GM18505 (cell line): ENCODE results near the gene TRIAP1.

ENCODE experiments used
- ATAC-seq: cut with Tn5 transposase; IDR thresholded peaks from one replicate; pipeline ENCODE4 v1.9.1; 2021; ENCODE audit not compliant: unreplicated experiment
- POLR2A ChIP-seq: IDR thresholded peaks from 4 replicates; pipeline ENCODE4 v1.6.1; 2011; ENCODE audit warnings: borderline replicate concordance; ENCODE audit not compliant: insufficient read depth, insufficient read length; ENCODE audit errors: extremely low read depth

Gene TRIAP1

DNA sequence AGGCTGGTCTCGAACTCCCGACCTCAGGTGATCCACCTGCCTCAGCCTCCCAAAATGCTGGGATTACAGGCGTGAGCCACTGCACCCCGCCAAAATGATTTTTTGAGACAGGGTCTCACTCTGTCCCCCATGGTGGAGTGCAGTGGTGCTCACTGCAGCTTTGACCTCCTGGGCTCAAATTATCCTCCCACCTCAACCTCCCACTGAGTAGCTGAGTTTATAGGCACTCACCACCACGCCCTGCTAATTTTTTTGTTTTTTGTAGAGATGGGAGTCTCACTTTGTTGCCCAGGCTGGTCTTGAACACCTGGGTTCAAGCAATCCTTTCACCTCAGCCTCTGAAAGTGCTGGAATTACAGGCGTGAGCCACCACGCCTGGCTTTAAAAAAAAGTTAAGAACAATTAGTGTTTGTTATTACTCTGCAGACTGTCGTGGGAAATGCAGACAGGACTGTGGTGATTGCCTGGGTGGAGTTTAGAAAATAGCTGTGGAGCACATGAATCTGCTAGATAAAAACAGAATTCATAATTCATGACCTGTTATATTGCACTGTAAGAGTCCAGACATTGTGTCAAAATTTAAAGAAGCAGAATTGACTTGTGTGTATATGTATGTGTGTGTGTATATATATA is 17.5 kb downstream of the TRIAP1 start:
- no peak for ATAC-seq
- TF ChIP-seq POLR2A = no peak

DNA sequence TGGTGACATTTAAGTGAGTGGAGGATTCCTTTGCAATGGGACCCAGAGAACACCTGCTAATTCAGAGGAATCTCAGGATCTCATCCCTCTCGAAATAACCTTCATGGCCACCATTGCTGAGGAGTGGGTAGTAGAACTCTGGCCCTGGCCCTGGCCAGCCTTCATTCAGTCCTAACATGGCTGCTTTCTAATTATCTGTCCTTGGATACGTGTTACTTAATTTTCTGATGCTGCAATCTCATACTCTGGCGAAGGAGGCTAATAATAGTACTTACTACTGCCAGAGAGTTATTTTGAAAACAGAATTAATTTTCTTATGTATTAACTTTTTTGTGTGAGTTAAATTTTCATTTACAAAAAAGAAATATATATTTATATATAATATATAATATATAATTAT is 20.4 kb downstream of the TRIAP1 start:
- ATAC-seq = no peak
- TF ChIP-seq POLR2A = no peak

DNA sequence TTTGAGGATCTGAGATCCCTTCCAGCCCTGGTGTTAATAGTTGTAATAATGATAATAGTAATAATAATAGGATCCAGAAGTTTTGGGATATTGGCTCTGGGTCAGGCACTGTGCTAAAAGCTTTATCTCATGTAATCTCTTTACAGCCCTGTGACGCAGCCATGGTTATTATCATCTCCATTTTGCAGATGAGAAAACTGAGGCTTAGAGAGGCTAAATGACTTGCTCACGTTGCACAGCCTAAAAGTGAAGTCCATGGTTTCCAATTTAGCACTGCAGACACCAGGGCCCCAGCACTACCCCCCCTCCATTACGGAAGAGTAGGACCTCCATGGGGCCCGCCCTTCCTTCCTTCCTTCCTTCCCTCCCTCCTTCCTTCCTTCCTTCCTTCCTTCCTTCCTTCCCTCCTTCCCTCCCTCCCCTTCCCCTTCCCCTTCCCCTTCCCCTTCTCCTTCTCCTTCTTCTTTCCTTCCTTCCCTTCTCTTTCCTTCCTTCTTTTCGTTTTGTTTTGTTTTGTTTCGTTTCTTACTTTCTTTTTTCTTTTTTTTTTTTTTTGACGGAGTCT is 23.2 kb downstream of the TRIAP1 start:
- no peak for TF ChIP-seq POLR2A
- no peak for ATAC-seq

DNA sequence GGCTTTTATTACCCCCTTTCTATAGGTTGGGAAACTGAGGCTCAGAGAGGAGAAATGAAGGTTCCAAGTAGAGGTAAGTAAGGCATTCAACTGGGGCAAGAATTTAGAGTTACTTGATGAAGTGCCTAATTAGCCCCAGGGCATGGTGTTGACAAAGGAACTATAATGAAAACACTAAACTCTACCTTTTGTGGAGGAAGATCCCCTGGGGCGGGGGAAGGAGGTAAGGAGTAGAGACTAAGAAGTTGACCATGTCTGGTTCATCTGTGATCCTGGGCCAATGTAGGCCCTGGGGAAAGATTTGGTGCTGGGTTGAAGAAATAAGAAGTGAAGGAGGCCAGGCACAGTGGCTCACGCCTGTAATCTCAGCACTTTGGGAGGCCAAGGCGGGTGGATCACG is 24.5 kb downstream of the TRIAP1 start:
- TF ChIP-seq POLR2A = no peak
- no peak for ATAC-seq

DNA sequence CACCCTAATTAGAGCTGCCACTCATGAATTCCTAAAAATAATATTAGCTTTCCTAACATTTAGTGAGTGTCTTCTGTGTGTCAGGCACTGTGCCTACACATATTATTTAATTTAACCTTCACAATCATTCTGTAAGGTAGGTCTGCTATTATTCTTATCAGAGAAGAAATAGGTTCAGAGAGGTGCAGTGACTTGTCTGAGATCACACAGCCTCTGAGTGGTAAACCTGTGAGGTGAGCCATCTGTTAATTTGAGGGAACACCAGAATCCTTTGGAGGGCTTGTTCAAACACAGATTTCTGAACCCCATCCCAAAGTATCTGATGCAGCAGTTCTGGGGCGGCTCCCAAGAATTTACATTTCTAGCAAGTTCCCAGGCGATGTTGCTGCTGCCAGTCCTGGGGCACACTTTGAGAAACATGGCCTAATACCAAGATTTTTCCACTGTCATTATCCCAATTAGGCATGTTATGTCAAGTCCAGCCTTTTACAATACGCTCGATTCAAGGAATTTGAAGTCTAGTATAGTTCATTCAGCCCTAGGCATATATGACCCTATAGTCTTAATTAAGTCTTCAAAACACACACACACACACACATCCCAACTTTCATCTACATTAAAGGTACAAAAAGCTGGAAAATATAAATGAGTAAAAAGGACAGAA is 28.1 kb downstream of the TRIAP1 start:
- TF ChIP-seq POLR2A = no peak
- no peak for ATAC-seq

DNA sequence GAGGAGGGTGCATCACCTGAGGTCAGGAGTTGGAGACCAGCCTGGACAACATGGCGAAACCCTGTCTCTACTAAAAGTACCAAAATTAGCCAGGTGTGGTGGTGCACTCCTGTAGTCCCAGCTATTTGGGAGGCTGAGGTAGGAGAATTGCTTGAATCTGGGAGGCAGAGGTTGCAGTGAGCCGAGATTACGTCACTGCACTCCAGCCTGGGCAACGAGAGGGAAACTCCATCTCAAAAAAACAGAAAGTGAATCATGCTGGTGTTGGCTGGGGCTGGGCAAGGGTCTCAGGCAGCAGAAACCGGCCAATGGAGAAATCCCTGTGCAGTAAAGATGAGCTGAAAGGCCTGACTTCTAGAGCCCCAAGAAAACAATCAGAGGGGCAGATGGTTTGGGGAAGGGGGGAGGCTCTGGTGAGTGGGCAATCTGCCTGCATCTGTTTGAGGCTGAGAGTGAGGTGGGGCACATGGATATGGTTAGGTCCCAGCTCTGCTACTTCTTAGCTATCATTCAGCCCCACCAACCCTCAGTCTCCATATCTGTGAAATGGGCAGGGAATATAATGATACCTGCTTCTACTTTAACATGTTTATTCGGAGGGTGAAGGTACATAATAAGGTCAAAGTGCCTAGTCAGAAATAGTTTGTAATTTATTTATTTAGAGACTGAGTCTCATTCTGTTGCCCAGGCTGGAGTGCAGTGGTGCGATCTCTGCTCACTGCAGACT is 29.5 kb downstream of the TRIAP1 start:
- TF ChIP-seq POLR2A = no peak
- ATAC-seq = no peak

DNA sequence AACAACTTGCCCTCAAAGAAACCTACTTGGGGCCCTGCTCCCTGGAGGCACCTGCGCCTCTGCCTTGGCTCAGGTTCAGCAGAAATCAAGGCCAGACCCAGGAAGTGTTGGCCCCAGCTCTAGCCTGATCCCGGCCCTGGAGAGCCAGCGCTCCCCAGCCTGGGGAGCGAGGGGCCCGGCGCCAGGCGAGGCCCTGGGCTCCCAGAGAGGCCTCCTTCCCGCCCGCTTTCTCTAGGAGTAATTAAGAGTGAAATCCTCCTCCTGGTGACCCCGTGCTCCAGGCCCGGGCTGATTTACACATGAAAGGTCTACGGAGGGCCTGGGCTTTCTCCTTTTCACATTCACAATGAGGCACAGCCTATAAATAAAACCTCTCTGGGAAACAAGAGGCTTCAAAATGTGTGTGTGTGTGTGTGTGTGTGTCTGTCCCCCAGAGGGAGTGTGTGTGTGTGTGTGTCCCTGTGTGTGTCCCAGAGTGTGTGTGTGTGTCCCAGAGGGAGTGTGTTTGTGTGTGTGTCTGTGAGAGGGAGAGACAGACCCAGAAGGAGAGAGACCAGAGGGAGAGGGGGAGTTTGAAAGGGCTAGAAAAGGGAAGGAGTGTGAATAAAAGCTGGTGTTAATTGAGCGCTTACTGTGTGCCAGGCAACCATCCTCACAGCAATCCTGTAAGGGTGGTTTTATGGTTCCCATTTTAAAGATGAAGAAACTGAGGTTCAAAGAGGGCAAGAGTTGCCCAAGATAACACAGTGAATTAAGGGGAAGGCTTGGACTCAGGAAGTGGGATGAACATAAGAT is 32.1 kb downstream of the TRIAP1 start:
- ATAC-seq = no peak
- TF ChIP-seq POLR2A = no peak

DNA sequence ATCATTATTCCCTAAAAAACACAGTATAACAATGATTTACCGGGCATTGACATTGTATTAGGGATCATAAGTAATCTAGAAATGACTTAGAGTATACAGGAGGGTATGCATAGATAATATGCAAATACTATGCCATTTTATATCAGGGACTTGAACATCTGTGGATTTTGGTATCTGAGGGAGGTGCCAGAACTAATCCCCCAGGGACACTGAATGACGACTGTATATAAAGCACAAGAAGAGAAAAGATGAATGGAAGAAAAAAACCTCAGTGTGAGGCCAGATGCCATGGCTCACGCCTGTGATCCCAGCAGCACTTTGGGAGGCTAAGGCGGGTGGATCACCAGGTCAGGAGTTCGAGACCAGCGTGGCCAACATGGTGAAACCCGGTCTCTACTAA is 33.8 kb downstream of the TRIAP1 start:
- ATAC-seq = no peak
- no peak for TF ChIP-seq POLR2A

DNA sequence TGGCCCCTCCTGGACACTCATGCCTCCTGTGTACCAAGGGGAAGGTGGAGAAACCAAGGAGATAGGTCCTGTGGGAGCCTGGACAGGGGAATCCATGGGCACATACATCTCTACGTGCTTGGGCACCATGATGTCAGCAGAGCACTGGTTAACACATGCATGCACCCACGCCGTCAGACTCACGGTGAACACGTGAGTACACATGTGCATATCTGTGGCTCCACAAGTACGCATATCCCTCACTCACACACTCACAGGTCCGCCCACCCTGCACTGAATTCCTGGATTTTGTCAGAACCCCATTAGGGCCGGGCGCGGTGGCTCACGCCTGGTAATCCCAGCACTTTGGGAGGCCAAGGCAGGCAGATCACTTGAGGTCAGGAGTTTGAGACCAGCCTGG is 37.4 kb downstream of the TRIAP1 start:
- TF ChIP-seq POLR2A = no peak
- ATAC-seq = no peak

DNA sequence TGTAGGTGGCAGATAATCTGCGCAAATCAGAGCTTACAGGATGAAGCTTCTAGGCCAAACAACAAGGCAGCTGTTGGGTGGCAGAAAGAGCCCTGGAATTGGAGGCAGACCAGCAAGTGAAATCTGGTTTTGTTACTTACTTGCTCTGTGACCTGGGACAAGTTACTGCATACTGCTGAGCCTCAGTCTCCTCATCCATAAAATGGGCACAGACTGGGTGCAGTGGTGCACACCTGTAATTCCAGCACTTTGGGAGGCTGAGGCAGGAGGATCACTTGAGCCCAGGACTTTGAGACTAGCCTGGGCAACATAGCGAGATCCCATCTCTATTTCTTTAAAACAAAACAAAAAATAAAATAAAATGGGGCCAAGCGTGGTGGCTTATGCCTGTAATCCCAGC is 39.6 kb downstream of the TRIAP1 start:
- no peak for ATAC-seq
- TF ChIP-seq POLR2A = no peak

DNA sequence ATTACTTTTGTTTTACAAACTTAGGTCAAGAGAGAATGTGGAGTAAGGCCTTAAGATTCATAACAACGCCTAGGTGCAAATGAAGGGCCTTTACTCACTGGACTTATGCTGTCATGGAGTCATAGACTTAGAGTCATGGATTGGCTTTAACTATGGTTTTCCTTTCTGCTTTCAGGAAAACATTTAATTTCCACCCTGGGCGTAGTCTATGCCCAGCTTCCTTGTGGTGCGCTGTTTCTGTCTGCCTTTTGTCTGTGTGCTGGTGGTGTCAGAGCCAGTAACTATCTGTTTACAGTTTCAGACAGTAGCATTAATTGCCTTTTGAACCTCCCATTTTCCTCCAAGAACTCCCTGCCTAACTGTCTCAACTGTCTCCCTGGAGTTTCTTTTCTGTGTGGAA is 40.1 kb downstream of the TRIAP1 start:
- ATAC-seq = no peak
- no peak for TF ChIP-seq POLR2A

DNA sequence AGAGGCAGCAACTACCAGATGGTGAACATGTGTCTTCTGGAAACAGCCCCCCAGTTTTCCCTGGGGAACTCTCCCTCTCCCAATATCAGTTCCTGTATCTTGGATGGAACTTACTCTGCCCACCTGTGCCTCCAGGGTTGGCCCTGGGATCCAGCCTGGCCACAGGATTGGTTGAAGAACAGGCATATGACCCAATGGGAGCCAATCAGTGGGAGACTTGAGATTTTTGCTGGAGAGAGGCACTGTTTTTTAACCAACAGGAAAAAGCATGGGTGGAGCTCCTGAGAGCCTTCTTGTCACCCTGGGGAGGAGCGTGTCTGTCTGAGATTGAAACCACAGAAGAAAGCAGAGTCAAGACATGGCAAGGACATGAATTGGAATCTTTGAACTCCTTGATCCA is 41.9 kb downstream of the TRIAP1 start:
- no peak for ATAC-seq

DNA sequence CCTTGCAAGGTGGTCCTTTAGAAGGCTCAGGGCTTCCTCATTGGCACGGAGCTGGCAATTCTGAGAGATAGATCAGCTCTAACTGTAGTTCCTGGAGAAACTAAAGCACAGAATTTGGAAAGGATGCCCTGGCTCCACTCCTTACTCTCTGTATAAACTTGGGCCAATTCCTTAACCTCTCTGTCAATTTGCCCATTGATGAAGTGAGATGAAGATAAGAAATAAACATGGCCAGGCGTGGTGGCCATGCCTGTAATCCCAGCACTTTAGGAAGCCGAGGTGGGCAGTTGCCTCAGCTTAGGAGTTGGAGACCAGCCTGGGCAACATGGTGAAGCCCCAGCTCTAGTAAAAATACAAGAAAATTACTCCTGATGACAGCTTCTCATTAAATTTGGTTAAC is 42.3 kb downstream of the TRIAP1 start:
- ATAC-seq = no peak
- TF ChIP-seq POLR2A = no peak

More for the DNA sequence above, 41.9 kb downstream of the TRIAP1 start:
- no peak for TF ChIP-seq POLR2A

DNA sequence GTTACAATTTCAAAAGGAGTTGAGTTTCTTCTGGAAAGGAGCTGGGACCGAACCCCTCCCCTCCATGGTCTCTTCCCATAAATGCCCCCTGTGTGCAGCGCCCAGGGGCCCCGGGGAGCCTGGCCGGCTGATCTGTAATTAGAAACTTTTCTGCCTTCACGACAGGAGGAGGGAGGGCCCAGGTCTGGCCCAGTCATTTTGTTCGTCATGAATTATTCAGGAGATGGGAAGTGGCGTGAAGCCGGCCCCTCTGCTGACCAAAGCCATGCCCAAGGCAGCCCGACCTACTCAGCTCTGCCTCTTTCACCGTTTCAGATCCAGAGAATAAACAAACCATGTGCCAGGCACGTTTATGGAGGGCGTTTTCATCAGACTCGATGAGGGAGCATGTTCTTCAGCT is 44.0 kb downstream of the TRIAP1 start:
- TF ChIP-seq POLR2A = no peak
- no peak for ATAC-seq

DNA sequence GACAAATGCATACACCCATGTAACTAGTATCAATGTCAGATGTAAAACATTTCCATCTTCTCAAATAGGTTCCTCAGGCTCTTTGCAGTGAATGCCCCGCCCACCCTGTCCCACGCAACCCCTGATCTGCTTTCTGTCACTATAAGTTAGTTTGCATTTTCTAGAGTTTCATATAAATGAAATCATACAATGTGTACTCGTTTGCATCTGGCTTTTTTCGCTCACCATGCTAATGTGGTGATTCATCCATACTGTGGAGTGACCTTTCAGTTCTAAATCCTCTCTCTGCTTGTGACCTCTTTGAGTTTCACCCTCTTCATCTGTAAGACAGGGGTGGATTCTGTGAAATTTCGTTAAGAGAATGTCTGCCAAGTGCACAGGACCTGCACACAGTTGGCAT is 46.7 kb downstream of the TRIAP1 start:
- no peak for ATAC-seq
- TF ChIP-seq POLR2A = no peak
